BJ (cell line): ENCODE data around the gene SPEM3. TPM values are rescaled to one million over a fixed set of nuclear protein-coding genes. Genes with fewer than 3 reads are reported as not detected.

Source experiments
- CTCF ChIA-PET: fragments of 350-600 bp; formaldehyde crosslinking; extraction: SDS; loops from one replicate; lab custom pipeline; 2021; ENCODE audit warnings: antibody characterized with exemption, inconsistent platforms; lab: Yijun Ruan, JAX
- POLR2A ChIA-PET: fragments of 300-600 bp; sonication (Branson Sonifier 250); formaldehyde crosslinking; extraction: SDS; loops from one replicate; lab custom pipeline; 2021; ENCODE audit warnings: antibody characterized with exemption; lab: Charles Lee
- DNase-seq: peaks from one replicate; pipeline ENCODE4 v3.0.0-alpha.2; 2011; ENCODE audit warnings: low read depth
- H3K27me3 ChIP-seq: 2 replicates; pipeline ENCODE4 v1.6.0; 2011; ENCODE audit warnings: low read length; ENCODE audit not compliant: control insufficient read depth, insufficient read depth
- H3K36me3 ChIP-seq: 2 replicates; pipeline ENCODE4 v1.5.1; 2011; ENCODE audit warnings: low read length; ENCODE audit not compliant: control insufficient read depth, insufficient read depth
- H3K4me3 ChIP-seq: 2 replicates; pipeline ENCODE4 v1.5.1; 2011; ENCODE audit warnings: low read depth, mild to moderate bottlenecking, control low read depth, low read length
- CTCF ChIP-seq: IDR thresholded peaks from 2 replicates; pipeline ENCODE4 v1.5.1; 2011; ENCODE audit warnings: low read depth, mild to moderate bottlenecking, control low read depth, inconsistent platforms, low read length, moderate library complexity; ENCODE audit not compliant: insufficient read depth
- polyA plus RNA-seq: library from polyadenylated mRNA; depleted of rRNA; stranded (reverse); fragments of >200 nt; gene quantifications from 2 replicates; pipeline ENCODE4 v1.2.3, GENCODE V29; 2011

Gene SPEM3
- polyA plus RNA-seq, 1 experiment: not detected

- peaks cover 20% of the 10 kb centered on the region for H3K36me3 ChIP-seq
- ChIA-PET POLR2A (no interaction called here), CTCF (interaction anchor here (0.8 kb wide), 1 partner anchor 26 kb away, joined by 3 read pairs; no protein-coding TSS in a partner anchor)
- H3K27me3 ChIP-seq: no peaks in the 10 kb centered on the region
- no peak for DNase-seq
- no peak overlapping the region for H3K4me3 ChIP-seq
- TF ChIP-seq CTCF: no peak
These were observed 17.8 kb upstream of the SPEM3 start for GRCh38 chr17:7410634-7411426.

GRCh38 chr17:7411427-7411750 is 17.3 kb upstream of the SPEM3 start:
- no peak for TF ChIP-seq CTCF
- DNase-seq: no peak
- peaks cover 20% of the 10 kb centered on the region for H3K36me3 ChIP-seq
- CTCF ChIA-PET: interaction anchor here (0.7 kb wide), 1 partner anchor 27 kb away, joined by 3 read pairs; no protein-coding TSS in a partner anchor
- POLR2A ChIA-PET: no interaction called here
- H3K27me3 ChIP-seq: no peaks in the 10 kb centered on the region
- no peak overlapping the region for H3K4me3 ChIP-seq

- POLR2A ChIA-PET: interaction anchor here (0.6 kb wide), 1 partner anchor 9 kb away, joined by 8 read pairs; the partner anchor contains the start of gene TMEM256
- H3K27me3 ChIP-seq: no peaks in the 10 kb centered on the region
- TF ChIP-seq CTCF: no peak
- no peak for DNase-seq
- no peak overlapping the region for H3K4me3 ChIP-seq
- peaks cover 27% of the 10 kb centered on the region for H3K36me3 ChIP-seq
- CTCF ChIA-PET: interaction anchor here (1.1 to 1.9 kb wide), 4 partner anchors 10 to 147 kb away, joined by 3 to 6 read pairs (median 5); no protein-coding TSS in a partner anchor
These were observed 15.2 kb upstream of the SPEM3 start for GRCh38 chr17:7413346-7413985.

GRCh38 chr17:7414837-7415236 is 13.8 kb upstream of the SPEM3 start:
- H3K36me3 ChIP-seq: peaks cover 18% of the 10 kb centered on the region

More at GRCh38 chr17:7414837-7415236, 13.8 kb upstream of the SPEM3 start:
- H3K27me3 ChIP-seq: no peaks in the 10 kb centered on the region
- no peak overlapping the region for H3K4me3 ChIP-seq
- POLR2A ChIA-PET: no interaction called here
- DNase-seq: no peak
- CTCF ChIA-PET: no interaction called here
- no peak for TF ChIP-seq CTCF
